Sigmoid colon (tissue), 4 donors: ENCODE measurements around the gene LAG3.

Experiments used
- CTCF ChIP-seq, 4 experiments: fragments of 450-650 bp in 3 of 4; fragments of 200-600 bp in 1 of 4; IDR thresholded peaks; one replicate each; pipeline ENCODE4 v1.5.1; 2016 to 2019; ENCODE audit warnings: antibody characterized with exemption in 4 of 4, mild to moderate bottlenecking in 3 of 4, moderate library complexity in 2 of 4
- EP300 ChIP-seq, 4 donors: sonication (generic); formaldehyde crosslinking; IDR thresholded peaks; one replicate each; pipeline ENCODE4 v1.6.1; 2017; ENCODE audit warnings: antibody characterized with exemption in 4 of 4
- POLR2AphosphoS5 ChIP-seq, 4 donors: sonication (generic); formaldehyde crosslinking; IDR thresholded peaks; one replicate each; pipeline ENCODE4 v1.6.1; 2017; ENCODE audit warnings: antibody characterized with exemption in 4 of 4

DNA sequence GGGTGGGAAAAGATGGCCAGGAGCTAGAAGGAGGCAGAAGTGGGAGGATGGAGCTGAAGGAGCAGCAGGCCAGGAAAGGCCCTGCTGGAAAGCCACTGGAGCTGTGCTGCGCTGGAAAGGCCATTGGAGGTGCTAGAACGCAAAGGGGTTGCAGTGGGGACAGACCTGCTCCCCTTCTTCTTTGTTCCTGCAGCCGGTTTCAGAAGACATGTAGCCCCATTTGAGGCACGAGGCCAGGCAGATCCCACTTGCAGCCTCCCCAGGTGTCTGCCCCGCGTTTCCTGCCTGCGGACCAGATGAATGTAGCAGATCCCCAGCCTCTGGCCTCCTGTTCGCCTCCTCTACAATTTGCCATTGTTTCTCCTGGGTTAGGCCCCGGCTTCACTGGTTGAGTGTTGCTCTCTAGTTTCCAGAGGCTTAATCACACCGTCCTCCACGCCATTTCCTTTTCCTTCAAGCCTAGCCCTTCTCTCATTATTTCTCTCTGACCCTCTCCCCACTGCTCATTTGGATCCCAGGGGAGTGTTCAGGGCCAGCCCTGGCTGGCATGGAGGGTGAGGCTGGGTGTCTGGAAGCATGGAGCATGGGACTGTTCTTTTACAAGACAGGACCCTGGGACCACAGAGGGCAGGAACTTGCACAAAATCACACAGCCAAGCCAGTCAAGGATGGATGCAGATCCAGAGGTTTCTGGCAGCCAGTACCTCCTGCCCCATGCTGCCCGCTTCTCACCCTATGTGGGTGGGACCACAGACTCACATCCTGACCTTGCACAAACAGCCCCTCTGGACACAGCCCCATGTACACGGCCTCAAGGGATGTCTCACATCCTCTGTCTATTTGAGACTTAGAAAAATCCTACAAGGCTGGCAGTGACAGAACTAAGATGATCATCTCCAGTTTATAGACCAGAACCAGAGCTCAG, 47.0 kb downstream of the LAG3 start:
- TF ChIP-seq CTCF (IDR thresholded peaks at IDR 0.05) (no peak), EP300 (IDR thresholded peaks at IDR 0.05) (no peak), POLR2AphosphoS5 (IDR thresholded peaks at IDR 0.05) (no peak)
